ENCODE results near the gene TNFRSF19.

Gene TNFRSF19

GRCh38 chr13:23534090-23534489 is 36.1 kb upstream of the TNFRSF19 start:
- ChIA-PET CTCF (no interaction called here), POLR2A (no interaction called here)
- Histone ChIP-seq H3K4me3 (ENCODE audit: low read depth, low read length) (no peak overlapping the region), H3K9me3 (ENCODE audit: control insufficient read depth, insufficient read depth, low read depth, low read length) (no peaks in the 10 kb centered on the region), H3K36me3 (ENCODE audit: control insufficient read depth in 2 of 2, insufficient read depth in 1 of 2, low read length in 2 of 2) (no peaks in the 10 kb centered on the region), H3K4me1 (ENCODE audit: control insufficient read depth, insufficient read depth, low read length) (no peaks in the 10 kb centered on the region), H3K27ac (ENCODE audit: extremely low read depth, low read depth, low read length) (no peak overlapping the region)
- TF ChIP-seq, protein P1, sequence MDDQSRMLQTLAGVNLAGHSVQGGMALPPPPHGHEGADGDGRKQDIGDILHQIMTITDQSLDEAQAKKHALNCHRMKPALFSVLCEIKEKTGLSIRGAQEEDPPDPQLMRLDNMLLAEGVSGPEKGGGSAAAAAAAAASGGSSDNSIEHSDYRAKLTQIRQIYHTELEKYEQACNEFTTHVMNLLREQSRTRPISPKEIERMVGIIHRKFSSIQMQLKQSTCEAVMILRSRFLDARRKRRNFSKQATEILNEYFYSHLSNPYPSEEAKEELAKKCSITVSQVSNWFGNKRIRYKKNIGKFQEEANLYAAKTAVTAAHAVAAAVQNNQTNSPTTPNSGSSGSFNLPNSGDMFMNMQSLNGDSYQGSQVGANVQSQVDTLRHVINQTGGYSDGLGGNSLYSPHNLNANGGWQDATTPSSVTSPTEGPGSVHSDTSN (CRISPR knock-in tag; IDR thresholded peaks at IDR 0.05), result no peak
- TF ChIP-seq GLIS2 (tag by site-specific recombination; IDR thresholded peaks at IDR 0.05), result no peak
- no peak for TF ChIP-seq ZNF140 (tag by site-specific recombination; IDR thresholded peaks at IDR 0.05)
- no peak for TF ChIP-seq ZNF133 (tag by site-specific recombination; IDR thresholded peaks at IDR 0.05)
- TF ChIP-seq ZNF404 (tag by site-specific recombination; IDR thresholded peaks at IDR 0.05), result no peak
- no peak for TF ChIP-seq ZBTB7A (tag by site-specific recombination; IDR thresholded peaks at IDR 0.05; ENCODE audit: low read depth)
- TF ChIP-seq ZNF621 (tag by site-specific recombination; IDR thresholded peaks at IDR 0.05), result no peak
- no peak for TF ChIP-seq SP2 (tag by site-specific recombination; IDR thresholded peaks at IDR 0.05)
- TF ChIP-seq ZNF350 (tag by site-specific recombination; IDR thresholded peaks at IDR 0.05), result no peak
- TF ChIP-seq, protein P2, sequence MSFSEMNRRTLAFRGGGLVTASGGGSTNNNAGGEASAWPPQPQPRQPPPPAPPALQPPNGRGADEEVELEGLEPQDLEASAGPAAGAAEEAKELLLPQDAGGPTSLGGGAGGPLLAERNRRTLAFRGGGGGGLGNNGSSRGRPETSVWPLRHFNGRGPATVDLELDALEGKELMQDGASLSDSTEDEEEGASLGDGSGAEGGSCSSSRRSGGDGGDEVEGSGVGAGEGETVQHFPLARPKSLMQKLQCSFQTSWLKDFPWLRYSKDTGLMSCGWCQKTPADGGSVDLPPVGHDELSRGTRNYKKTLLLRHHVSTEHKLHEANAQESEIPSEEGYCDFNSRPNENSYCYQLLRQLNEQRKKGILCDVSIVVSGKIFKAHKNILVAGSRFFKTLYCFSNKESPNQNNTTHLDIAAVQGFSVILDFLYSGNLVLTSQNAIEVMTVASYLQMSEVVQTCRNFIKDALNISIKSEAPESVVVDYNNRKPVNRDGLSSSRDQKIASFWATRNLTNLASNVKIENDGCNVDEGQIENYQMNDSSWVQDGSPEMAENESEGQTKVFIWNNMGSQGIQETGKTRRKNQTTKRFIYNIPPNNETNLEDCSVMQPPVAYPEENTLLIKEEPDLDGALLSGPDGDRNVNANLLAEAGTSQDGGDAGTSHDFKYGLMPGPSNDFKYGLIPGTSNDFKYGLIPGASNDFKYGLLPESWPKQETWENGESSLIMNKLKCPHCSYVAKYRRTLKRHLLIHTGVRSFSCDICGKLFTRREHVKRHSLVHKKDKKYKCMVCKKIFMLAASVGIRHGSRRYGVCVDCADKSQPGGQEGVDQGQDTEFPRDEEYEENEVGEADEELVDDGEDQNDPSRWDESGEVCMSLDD (tag by site-specific recombination; IDR thresholded peaks at IDR 0.05), result no peak
- TF ChIP-seq ZNF510 (tag by site-specific recombination; IDR thresholded peaks at IDR 0.05; ENCODE audit: insufficient replicate concordance), result no peak

DNA sequence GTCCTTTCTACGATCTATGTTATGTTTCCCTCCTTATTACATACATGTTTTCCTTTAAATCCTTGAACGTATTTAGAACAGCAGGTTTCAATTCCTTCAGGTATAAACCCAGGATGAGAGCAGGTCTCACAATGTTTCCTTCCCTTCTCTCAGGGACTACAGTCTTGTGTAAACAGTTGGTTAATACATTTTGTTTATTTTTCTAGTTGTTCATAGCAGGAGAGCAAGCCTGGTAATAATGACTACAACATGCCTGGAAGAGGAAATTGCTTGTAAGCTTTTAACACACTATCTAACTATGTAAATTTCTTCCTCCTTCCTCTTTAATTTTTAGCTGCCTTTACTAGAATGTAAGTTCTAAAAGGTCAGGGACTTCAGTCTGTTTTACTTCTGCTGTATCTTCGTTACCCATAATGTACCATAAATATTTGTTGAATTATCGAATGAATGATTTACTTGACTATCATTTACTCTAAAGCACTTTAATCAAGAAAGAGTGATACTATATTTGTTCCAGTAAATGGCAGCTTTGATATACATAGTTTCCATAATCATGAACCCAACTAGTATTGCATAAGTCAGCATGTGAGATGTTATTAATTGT is 28.9 kb upstream of the TNFRSF19 start:
- POLR2A ChIA-PET, result no interaction called here
- Histone ChIP-seq H3K36me3 (ENCODE audit: control insufficient read depth in 2 of 2, insufficient read depth in 1 of 2, low read length in 2 of 2) (no peaks in the 10 kb centered on the region), H3K4me3 (ENCODE audit: low read depth, low read length) (no peak overlapping the region), H3K9me3 (ENCODE audit: control insufficient read depth, insufficient read depth, low read depth, low read length) (no peaks in the 10 kb centered on the region), H3K4me1 (ENCODE audit: control insufficient read depth, insufficient read depth, low read length) (no peaks in the 10 kb centered on the region), H3K27ac (ENCODE audit: extremely low read depth, low read depth, low read length) (no peak overlapping the region)
- TF ChIP-seq ZNF133 (tag by site-specific recombination; IDR thresholded peaks at IDR 0.05) (peak; percentile 80), ZNF837 (tag by site-specific recombination; IDR thresholded peaks at IDR 0.05) (no peak)
- CTCF ChIA-PET, result no interaction called here

GRCh38 chr13:23544668-23545067 is 25.5 kb upstream of the TNFRSF19 start:
- Histone ChIP-seq H3K4me3 (ENCODE audit: low read depth, low read length) (no peak overlapping the region), H3K9me3 (ENCODE audit: control insufficient read depth, insufficient read depth, low read depth, low read length) (no peaks in the 10 kb centered on the region), H3K36me3 (ENCODE audit: control insufficient read depth in 2 of 2, insufficient read depth in 1 of 2, low read length in 2 of 2) (no peaks in the 10 kb centered on the region), H3K4me1 (ENCODE audit: control insufficient read depth, insufficient read depth, low read length) (no peaks in the 10 kb centered on the region), H3K27ac (ENCODE audit: extremely low read depth, low read depth, low read length) (no peak overlapping the region)
- POLR2A ChIA-PET, result no interaction called here
- TF ChIP-seq ZBTB1 (tag by site-specific recombination; IDR thresholded peaks at IDR 0.05) (no peak), ZNF561 (tag by site-specific recombination; IDR thresholded peaks at IDR 0.05; ENCODE audit: borderline replicate concordance) (no peak), ZNF585B (tag by site-specific recombination; IDR thresholded peaks at IDR 0.05) (no peak), ZNF510 (tag by site-specific recombination; IDR thresholded peaks at IDR 0.05; ENCODE audit: insufficient replicate concordance) (no peak)
- CTCF ChIA-PET, result no interaction called here

Measured in HEK293 (cell line).